Skeletal muscle tissue (tissue), 1 donor: ENCODE data around the gene KAZALD1. TPM values are rescaled to one million over a fixed set of nuclear protein-coding genes. Genes with fewer than 3 reads are reported as not detected.

Experiments used
- total RNA-seq: library from RNA; depleted of rRNA; stranded (reverse); fragments of >200 nt; gene quantifications from one replicate; pipeline ENCODE4 v1.2.3, GENCODE V29; 2014

Gene KAZALD1
- total RNA-seq, 1 donor from 2014 or later = 23.5 TPM

Other genes starting within 250 kb of the KAZALD1 start
- 98.6 TPM for gene SLF2, start 149.0 kb upstream of the KAZALD1 start, total RNA-seq
- gene SEMA4G, start 92.5 kb upstream of the KAZALD1 start, total RNA-seq = 0.52 TPM
- gene MRPL43, start 74.5 kb upstream of the KAZALD1 start, total RNA-seq = 41.2 TPM
- 4.2 TPM for gene TWNK, start 74.4 kb upstream of the KAZALD1 start, total RNA-seq
- gene LZTS2, start 62.2 kb upstream of the KAZALD1 start, total RNA-seq = 37.6 TPM
- gene PDZD7, start 30.9 kb upstream of the KAZALD1 start, total RNA-seq = 1.0 TPM
- 18.8 TPM for gene SFXN3, start 30.8 kb upstream of the KAZALD1 start, total RNA-seq
- not detected for gene TLX1, start 69.3 kb downstream of the KAZALD1 start, total RNA-seq
- gene LBX1, start 167.5 kb downstream of the KAZALD1 start, total RNA-seq = 3.1 TPM